GM23338 (cell line): Measurements from ENCODE around the gene DHX32.
"Not testable (repeated sequence)": the region's sequence is repeated elsewhere in the genome, so short reads cannot be mapped to it uniquely, and the experiment has no call there.

ENCODE experiments used
- CREB1 ChIP-seq: fragments of 250-450 bp; sonication (Bioruptor Pico); IDR thresholded peaks from 2 replicates; pipeline ENCODE4 v1.5.0; 2020; ENCODE audit warnings: low read depth, mild to moderate bottlenecking, moderate library complexity
- EZH2 ChIP-seq: fragments of 200-600 bp; sonication (generic); IDR thresholded peaks from one replicate; pipeline ENCODE4 v1.8.0; 2017; ENCODE audit warnings: antibody characterized with exemption, mild to moderate bottlenecking, low read depth; ENCODE audit not compliant: unreplicated experiment
- EZH2phosphoT487 ChIP-seq: fragments of 200-600 bp; sonication (generic); IDR thresholded peaks from one replicate; pipeline ENCODE4 v1.8.1; 2018; ENCODE audit warnings: antibody characterized with exemption; ENCODE audit not compliant: unreplicated experiment
- ZNF114 ChIP-seq: fragments of 250-450 bp; sonication (Bioruptor Pico); IDR thresholded peaks from 2 replicates; pipeline ENCODE4 v1.5.0; 2020; ENCODE audit warnings: mild to moderate bottlenecking, moderate library complexity
- ZNF331 ChIP-seq: fragments of 250-450 bp; sonication (Bioruptor Pico); IDR thresholded peaks from 2 replicates; pipeline ENCODE4 v1.5.0; 2020; ENCODE audit warnings: low read depth, mild to moderate bottlenecking, moderate library complexity
- TF ChIP-seq, protein P1 (sequence below): IDR thresholded peaks from one replicate; pipeline ENCODE4 v1.6.1; 2018; ENCODE audit warnings: antibody characterized with exemption; ENCODE audit not compliant: unreplicated experiment
- TF ChIP-seq, protein P2 (sequence below), 2 experiments: fragments of 200-600 bp in 1 of 2; sonication (generic) in 1 of 2; conservative IDR thresholded peaks; 2 replicates each; pipeline versions ENCODE4 v1.5.1 to v1.6.1; 2016 to 2017; ENCODE audit warnings: antibody characterized with exemption in 2 of 2, low read depth in 2 of 2, mild to moderate bottlenecking in 2 of 2, moderate library complexity in 1 of 2

DNA sequence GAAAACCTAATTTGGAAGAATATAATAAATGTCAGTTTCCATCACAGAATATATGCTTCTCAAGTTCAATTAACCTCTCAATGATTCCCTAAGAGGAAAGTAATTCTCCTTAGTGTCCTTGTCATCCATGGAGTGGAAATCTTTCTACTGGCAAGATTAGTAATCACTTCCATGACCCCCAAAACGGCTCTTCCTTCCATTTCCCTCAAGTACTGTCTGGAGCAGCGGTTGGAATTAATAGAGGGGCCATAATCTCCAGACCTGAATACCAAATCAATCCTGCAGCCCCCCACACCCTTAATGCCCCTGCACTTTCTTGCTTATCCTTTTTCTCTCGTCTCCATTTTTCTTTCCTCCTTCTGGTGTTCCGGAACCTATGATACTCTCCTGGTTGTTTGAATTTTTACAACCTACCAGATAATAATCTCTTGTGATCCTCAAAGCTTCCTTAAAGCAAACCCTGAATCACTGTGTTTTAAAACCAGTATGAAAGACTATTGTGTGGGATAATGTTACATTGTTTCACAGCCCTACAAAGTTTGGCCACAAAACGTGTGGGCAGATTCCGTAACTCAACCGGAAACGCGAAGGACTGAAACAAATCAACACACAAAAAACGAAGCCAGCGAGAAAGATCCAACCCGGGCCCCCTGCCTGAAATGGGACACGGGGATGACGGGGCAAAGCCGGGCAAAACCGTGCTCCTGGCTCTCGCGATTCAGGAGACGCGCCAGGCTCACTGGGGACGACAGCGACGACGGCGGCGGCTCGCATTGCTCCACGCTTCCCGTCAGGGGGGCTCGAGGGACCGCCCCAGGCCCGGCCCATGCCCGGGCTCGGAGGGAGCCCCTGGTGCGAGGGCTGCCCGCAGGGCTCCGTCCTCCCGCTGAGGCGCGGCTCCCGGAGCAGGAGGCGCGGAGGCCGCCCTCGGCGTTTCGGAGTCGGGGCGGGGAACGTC lies 14.3 kb upstream of the DHX32 start:
- TF ChIP-seq CREB1; EZH2; ZNF331 (CRISPR knock-in tag); EZH2phosphoT487; ZNF114 (CRISPR knock-in tag): not testable (repeated sequence)
- TF ChIP-seq, protein P1, sequence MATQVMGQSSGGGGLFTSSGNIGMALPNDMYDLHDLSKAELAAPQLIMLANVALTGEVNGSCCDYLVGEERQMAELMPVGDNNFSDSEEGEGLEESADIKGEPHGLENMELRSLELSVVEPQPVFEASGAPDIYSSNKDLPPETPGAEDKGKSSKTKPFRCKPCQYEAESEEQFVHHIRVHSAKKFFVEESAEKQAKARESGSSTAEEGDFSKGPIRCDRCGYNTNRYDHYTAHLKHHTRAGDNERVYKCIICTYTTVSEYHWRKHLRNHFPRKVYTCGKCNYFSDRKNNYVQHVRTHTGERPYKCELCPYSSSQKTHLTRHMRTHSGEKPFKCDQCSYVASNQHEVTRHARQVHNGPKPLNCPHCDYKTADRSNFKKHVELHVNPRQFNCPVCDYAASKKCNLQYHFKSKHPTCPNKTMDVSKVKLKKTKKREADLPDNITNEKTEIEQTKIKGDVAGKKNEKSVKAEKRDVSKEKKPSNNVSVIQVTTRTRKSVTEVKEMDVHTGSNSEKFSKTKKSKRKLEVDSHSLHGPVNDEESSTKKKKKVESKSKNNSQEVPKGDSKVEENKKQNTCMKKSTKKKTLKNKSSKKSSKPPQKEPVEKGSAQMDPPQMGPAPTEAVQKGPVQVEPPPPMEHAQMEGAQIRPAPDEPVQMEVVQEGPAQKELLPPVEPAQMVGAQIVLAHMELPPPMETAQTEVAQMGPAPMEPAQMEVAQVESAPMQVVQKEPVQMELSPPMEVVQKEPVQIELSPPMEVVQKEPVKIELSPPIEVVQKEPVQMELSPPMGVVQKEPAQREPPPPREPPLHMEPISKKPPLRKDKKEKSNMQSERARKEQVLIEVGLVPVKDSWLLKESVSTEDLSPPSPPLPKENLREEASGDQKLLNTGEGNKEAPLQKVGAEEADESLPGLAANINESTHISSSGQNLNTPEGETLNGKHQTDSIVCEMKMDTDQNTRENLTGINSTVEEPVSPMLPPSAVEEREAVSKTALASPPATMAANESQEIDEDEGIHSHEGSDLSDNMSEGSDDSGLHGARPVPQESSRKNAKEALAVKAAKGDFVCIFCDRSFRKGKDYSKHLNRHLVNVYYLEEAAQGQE: not testable (repeated sequence)
- TF ChIP-seq, protein P2, sequence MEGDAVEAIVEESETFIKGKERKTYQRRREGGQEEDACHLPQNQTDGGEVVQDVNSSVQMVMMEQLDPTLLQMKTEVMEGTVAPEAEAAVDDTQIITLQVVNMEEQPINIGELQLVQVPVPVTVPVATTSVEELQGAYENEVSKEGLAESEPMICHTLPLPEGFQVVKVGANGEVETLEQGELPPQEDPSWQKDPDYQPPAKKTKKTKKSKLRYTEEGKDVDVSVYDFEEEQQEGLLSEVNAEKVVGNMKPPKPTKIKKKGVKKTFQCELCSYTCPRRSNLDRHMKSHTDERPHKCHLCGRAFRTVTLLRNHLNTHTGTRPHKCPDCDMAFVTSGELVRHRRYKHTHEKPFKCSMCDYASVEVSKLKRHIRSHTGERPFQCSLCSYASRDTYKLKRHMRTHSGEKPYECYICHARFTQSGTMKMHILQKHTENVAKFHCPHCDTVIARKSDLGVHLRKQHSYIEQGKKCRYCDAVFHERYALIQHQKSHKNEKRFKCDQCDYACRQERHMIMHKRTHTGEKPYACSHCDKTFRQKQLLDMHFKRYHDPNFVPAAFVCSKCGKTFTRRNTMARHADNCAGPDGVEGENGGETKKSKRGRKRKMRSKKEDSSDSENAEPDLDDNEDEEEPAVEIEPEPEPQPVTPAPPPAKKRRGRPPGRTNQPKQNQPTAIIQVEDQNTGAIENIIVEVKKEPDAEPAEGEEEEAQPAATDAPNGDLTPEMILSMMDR (conservative IDR thresholded peaks at IDR 0.05; ENCODE audit: low read depth in 2 of 2): not testable (repeated sequence)
